GM21723 (cell line): ENCODE data around the gene SDR42E2.
"Not testable (repeated sequence)": the region's sequence is repeated elsewhere in the genome, so short reads cannot be mapped to it uniquely, and the experiment has no call there.

Experiments used
- ATAC-seq: cut with Tn5 transposase; IDR thresholded peaks from one replicate; pipeline ENCODE4 v1.9.1; 2021; ENCODE audit warnings: mild to moderate bottlenecking, moderate library complexity; ENCODE audit not compliant: unreplicated experiment

SDR42E2 gene

DNA sequence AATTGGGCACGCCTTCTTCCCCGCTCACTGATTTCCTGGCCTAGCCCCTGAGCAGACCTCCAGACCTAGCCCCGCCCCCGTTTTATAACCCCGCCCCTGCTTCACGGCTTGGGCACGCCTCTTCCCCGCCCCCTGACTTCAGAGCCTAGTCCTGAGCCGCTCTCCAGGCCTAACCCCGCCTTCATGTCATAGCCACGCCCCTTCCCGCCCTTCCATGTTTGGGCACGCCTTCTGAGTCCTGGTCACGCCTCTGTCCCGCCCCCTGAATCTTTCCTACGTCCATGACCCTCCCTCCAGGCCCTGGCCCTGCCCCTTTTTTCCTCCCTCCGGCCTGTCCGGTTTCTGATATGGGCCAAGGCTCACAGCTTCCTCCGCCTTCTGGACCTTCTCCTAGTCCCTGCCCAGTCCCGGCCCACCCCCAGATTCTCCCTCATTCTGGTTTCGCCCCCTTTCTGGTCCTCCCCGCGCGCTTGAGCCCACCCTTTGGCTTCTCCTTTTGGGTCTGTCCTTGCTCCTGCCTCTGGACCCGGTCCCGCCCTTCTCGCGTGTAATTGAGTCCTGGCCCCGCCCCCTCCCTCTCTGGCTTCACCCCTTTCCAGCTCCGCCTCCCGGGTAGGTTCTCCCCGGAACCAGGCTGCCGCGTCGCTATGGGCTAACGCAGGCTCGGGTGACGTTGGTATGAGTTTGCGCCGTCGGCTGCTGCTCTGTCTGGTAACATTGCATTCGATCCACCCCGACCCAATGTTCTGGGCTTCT is 28.6 kb downstream of the SDR42E2 start:
- peak; percentile 43 for ATAC-seq

DNA sequence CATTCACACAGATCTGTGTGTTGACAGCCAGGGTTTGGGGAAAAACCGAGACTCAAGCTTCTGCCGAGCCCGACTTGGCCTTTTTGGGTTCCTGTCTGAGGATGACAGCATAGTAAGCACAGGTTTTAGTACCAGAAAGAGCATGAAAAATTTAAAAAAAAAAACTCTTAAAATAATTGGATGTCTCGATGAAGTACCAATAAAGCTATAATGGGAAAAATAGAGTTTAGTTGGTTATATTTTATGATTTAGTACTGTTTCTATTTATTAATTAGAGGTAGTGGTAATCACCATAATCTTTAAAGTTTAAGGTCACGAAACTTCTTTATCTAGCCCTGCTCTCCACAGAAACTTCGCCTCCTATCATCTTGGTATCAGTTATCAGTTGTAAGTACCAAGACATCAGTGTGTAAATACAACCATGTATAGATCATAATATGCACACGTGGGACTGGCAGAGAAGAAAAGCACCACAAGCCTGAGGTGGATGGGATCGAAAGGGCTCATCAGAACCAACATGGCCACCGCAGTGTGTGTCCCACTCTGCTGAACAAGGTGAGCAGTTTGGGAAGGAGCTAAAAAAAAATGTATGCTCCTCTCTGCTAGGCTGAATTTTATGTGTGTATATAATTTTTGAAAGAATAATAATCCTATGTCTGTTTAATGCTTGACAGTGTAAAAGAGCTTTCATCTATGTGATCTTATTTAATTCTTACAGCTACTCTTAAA is 29.4 kb downstream of the SDR42E2 start:
- ATAC-seq: no peak

GRCh38 chr16:22192261-22193062 is 30.2 kb downstream of the SDR42E2 start:
- ATAC-seq: no peak

DNA sequence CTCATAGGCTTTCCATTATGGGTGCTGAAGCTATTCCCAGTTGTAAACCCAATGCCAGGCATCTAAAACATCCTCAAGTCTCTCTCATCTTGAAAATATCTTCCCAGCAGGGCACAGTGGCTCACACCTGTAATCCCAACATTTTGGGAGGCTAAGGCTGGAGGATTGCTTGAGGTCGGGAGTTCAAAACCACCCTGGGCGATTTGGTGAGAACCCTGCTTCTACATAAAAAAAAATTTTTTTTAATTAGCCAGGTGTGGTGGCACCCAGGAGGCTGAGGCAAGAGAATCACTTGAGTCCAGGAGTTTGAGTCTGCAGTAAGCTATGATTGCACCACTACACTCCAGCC is 30.7 kb downstream of the SDR42E2 start:
- ATAC-seq: no peak

- ATAC-seq: no peak
Observed at GRCh38 chr16:22194707-22195444, 32.6 kb downstream of the SDR42E2 start.

DNA sequence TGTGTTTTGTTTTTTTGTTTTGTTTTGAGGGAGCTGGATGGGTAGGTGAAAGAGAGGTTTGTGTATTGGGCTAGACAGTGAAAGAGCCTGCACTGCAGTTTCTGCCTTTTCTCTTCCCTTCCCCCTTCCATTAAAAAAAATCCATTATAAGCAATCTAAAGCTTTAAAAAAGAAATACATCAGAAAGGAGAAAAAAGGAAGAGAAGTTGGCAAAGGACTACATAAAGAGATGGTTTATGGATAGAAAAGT is 33.1 kb downstream of the SDR42E2 start:
- ATAC-seq: no peak

DNA sequence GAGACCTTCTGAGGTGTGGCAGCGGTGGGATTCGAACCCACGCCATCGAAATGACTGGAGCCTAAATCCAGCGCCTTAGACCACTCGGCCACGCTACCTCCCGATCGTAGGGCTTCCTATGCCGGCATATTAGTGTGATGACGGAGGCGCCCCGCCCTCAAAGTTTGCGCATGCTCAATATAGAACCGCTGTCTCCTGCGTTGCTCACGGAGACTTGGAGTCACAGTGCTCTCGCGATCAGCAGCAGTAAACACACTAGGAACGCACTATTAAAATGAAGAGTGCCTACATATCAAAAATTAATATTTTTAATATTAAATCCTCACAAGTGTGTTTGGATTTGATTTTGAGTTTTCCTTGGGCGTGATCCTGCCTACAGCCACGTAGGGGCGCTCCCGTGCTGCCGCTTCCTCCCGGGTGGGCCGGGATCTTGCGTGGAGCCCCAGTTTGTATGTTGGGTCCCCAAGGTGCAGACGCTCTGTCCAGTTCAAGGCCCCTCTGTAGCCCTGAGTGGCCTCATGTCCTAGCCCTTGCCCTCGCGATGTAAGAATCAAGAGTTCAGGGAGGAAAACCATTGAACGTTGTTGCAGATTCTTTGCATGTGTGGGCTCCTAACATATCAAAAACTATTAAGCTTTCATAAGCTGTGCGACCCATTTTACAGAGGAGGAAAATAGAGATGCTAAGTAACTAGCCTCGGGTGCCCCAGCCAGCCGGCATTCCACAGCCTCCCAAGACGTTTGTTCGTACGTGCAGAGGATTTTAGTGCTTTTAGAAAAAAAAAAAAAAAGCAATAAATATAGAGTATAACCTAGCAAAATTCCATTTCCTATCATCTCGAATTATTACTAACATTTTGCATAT is 33.6 kb downstream of the SDR42E2 start:
- peak; percentile 26 for ATAC-seq

GRCh38 chr16:22196559-22197168 is 34.4 kb downstream of the SDR42E2 start:
- ATAC-seq: not testable (repeated sequence)

DNA sequence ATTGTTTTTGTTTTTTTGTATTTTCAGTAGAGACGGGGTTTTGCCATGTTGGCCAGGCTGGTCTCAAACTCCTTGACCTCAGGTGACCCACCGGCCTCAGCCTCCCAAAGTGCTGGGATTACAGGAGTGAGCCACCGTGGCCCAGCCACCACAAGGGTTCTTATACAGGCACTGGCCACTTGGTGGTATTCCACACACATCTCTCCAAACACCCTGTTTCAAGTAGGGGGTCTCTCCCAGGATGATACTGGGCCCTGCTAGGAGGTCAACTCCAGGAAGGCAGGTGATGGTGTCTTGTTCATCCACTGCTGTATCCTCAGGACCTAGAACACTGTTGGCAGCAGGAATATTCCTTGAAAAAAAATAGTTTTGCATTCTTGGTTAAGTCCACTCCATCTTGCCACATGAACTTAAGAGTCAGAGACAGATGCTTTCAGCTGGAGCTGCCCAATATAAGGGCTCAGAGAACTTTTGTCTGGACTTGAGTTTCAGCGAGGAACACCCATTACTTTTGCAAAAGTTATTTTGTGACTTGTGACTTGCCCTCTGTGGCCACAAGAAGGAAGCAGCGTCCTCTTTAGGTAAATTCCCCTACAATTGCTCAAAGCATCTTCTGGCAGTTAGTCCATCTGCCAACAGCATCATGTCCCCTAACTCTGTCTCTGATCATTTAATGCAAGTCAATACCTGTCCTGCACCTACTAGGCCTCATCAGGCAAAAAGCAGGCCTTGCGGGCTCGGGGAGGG is 36.4 kb downstream of the SDR42E2 start:
- no peak for ATAC-seq

- no peak for ATAC-seq
Observed at GRCh38 chr16:22202261-22202637, 39.9 kb downstream of the SDR42E2 start.

GRCh38 chr16:22203091-22203490 is 40.8 kb downstream of the SDR42E2 start:
- ATAC-seq: no peak

DNA sequence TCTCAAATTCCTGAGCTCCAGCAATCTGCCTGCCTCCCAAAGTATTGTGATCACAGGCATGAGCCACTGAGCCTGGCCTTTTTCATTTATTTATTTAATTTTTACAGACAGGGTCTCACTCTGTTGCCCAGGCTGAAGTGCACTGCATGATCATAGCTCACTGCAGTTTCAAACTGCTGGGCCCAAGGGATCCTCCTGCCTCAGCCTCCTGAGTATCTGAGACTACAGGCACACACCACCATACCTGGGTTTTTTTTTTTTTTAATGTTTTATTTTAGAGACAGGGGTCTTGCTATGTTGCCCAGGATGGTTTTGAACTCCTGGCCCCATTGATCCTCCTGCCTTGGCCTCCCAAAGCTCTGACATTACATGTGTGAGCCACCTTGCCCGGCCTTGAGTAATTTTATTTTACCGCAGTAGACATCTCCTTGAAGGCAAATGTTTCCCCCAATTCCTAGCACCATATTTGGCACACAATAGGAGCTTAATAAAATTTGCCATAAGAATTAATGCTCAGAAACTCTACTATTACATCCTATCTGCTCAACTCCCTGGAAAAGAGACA is 41.9 kb downstream of the SDR42E2 start:
- ATAC-seq: no peak

- ATAC-seq: no peak
Observed at GRCh38 chr16:22205577-22206012, 43.3 kb downstream of the SDR42E2 start.

- peak; percentile 74 for ATAC-seq
Observed at GRCh38 chr16:22206013-22206841, 43.9 kb downstream of the SDR42E2 start, which contains the start of gene EEF2K. EEF2K (plus strand) TSS chr16:22206278; CDS start chr16:22225730, 19,452 bp downstream.

GRCh38 chr16:22206842-22207714 is 44.8 kb downstream of the SDR42E2 start:
- ATAC-seq: peak; percentile 57

GRCh38 chr16:22207715-22208360 is 45.5 kb downstream of the SDR42E2 start:
- no peak for ATAC-seq
